HG02885 (cell line): Measurements from ENCODE around the gene PIP5KL1.

ENCODE experiments used
- ATAC-seq: cut with Tn5 transposase; IDR thresholded peaks from one replicate; pipeline ENCODE4 v1.9.1; 2021; ENCODE audit warnings: mild to moderate bottlenecking; ENCODE audit not compliant: unreplicated experiment, poor library complexity

PIP5KL1 gene

GRCh38 chr9:127918183-127919107 lies 12.1 kb downstream of the PIP5KL1 start:
- no peak for ATAC-seq

GRCh38 chr9:127917603-127918002 lies 13.0 kb downstream of the PIP5KL1 start:
- no peak for ATAC-seq

GRCh38 chr9:127916720-127917581 lies 13.6 kb downstream of the PIP5KL1 start, which contains the start of gene ST6GALNAC4:
TSS of gene ST6GALNAC4 (minus strand) at chr9:127917041. CDS start at chr9:127916419, 622 bp downstream.
- peak; percentile 87 for ATAC-seq

- ATAC-seq: no peak
Measured at GRCh38 chr9:127915801-127916719, 14.5 kb downstream of the PIP5KL1 start.

GRCh38 chr9:127915325-127915752 lies 15.2 kb downstream of the PIP5KL1 start:
- ATAC-seq: no peak

GRCh38 chr9:127913682-127914081 lies 16.9 kb downstream of the PIP5KL1 start:
- ATAC-seq: no peak

- no peak for ATAC-seq
Measured at GRCh38 chr9:127912882-127913281, 17.7 kb downstream of the PIP5KL1 start.

GRCh38 chr9:127912296-127912695 lies 18.3 kb downstream of the PIP5KL1 start:
- ATAC-seq: no peak

GRCh38 chr9:127910613-127911205 lies 19.9 kb downstream of the PIP5KL1 start:
- no peak for ATAC-seq

- no peak for ATAC-seq
Measured at GRCh38 chr9:127909839-127910273, 20.7 kb downstream of the PIP5KL1 start.

- ATAC-seq: no peak
Measured at GRCh38 chr9:127908660-127908926, 22.0 kb downstream of the PIP5KL1 start.

GRCh38 chr9:127907867-127908659 lies 22.5 kb downstream of the PIP5KL1 start:
- ATAC-seq: no peak

GRCh38 chr9:127905788-127906191 lies 24.8 kb downstream of the PIP5KL1 start:
- no peak for ATAC-seq

- ATAC-seq: no peak
Measured at GRCh38 chr9:127905004-127905728, 25.4 kb downstream of the PIP5KL1 start.

- no peak for ATAC-seq
Measured at GRCh38 chr9:127904561-127905003, 26.0 kb downstream of the PIP5KL1 start.

- ATAC-seq: peak; percentile 38
Measured at GRCh38 chr9:127903557-127904475, 26.8 kb downstream of the PIP5KL1 start.
